Sigmoid colon (tissue), 4 donors: ENCODE measurements around the gene WDR26.

Experiments used
- POLR2A ChIP-seq, 2 donors: fragments of 450-650 bp; IDR thresholded peaks; one replicate each; pipeline ENCODE4 v1.6.1; 2016; ENCODE audit warnings: antibody characterized with exemption in 2 of 2, mild to moderate bottlenecking in 2 of 2, moderate library complexity in 2 of 2
- POLR2AphosphoS5 ChIP-seq, 4 donors: sonication (generic); formaldehyde crosslinking; IDR thresholded peaks; one replicate each; pipeline ENCODE4 v1.6.1; 2017; ENCODE audit warnings: antibody characterized with exemption in 4 of 4
- TF ChIP-seq, protein P1 (sequence below), 4 experiments: fragments of 450-650 bp in 3 of 4; fragments of 200-600 bp in 1 of 4; IDR thresholded peaks; one replicate each; pipeline ENCODE4 v1.5.1; 2016 to 2019; ENCODE audit warnings: antibody characterized with exemption in 4 of 4, mild to moderate bottlenecking in 3 of 4, moderate library complexity in 2 of 4

DNA sequence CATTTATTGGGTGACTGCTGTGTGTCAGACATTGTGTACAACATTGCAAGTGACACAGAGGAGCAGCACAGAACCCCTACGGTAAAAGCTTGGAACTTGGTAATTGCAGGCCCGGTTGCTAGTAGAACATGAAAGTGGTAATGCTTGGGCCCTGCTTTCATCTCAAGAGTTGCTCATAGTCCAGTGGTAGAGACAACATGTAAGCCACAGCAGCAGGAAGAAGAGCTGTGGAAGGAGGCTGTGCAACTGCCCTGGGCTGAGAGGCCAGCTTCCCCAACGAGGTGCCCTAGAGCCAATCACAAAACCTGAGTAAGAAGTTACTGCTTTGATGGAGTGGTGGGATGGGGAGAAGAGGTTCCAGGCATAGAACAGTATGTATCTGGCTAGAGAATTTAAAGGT lies 59.5 kb downstream of the WDR26 start:
- TF ChIP-seq, protein P1, sequence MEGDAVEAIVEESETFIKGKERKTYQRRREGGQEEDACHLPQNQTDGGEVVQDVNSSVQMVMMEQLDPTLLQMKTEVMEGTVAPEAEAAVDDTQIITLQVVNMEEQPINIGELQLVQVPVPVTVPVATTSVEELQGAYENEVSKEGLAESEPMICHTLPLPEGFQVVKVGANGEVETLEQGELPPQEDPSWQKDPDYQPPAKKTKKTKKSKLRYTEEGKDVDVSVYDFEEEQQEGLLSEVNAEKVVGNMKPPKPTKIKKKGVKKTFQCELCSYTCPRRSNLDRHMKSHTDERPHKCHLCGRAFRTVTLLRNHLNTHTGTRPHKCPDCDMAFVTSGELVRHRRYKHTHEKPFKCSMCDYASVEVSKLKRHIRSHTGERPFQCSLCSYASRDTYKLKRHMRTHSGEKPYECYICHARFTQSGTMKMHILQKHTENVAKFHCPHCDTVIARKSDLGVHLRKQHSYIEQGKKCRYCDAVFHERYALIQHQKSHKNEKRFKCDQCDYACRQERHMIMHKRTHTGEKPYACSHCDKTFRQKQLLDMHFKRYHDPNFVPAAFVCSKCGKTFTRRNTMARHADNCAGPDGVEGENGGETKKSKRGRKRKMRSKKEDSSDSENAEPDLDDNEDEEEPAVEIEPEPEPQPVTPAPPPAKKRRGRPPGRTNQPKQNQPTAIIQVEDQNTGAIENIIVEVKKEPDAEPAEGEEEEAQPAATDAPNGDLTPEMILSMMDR (IDR thresholded peaks at IDR 0.05), result no peak
- TF ChIP-seq POLR2AphosphoS5 (IDR thresholded peaks at IDR 0.05) (no peak), POLR2A (IDR thresholded peaks at IDR 0.05) (no peak)
